Liver (tissue), 9 donors: ENCODE results near the gene DNM3. TPM values are rescaled to one million over a fixed set of nuclear protein-coding genes. Genes with fewer than 3 reads are reported as not detected.

ENCODE experiments used
- DNase-seq: peaks from one replicate; pipeline ENCODE4 v3.0.0-alpha.2; 2017; ENCODE audit warnings: low spot score
- H3K27ac ChIP-seq, 2 donors: one replicate each; pipeline ENCODE4 v1.7.0; 2013; ENCODE audit warnings: inconsistent platforms in 2 of 2, low read length in 2 of 2, control low read depth in 1 of 2, low read depth in 1 of 2, mild to moderate bottlenecking in 1 of 2
- H3K27me3 ChIP-seq, 4 donors: one replicate each; pipeline versions ENCODE4 v1.6.1 to v1.7.0; 2013; ENCODE audit warnings: low read length in 3 of 4, inconsistent platforms in 1 of 4, mild to moderate bottlenecking in 1 of 4, moderate library complexity in 1 of 4; ENCODE audit not compliant: control insufficient read depth in 4 of 4, insufficient read depth in 4 of 4
- H3K36me3 ChIP-seq, 4 donors: one replicate each; pipeline versions ENCODE4 v1.6.1 to v1.7.0; 2013; ENCODE audit warnings: low read length in 3 of 4, mild to moderate bottlenecking in 3 of 4, low read depth in 1 of 4, moderate library complexity in 1 of 4; ENCODE audit not compliant: control insufficient read depth in 4 of 4, insufficient read depth in 3 of 4
- H3K4me1 ChIP-seq, 4 donors: one replicate each; pipeline versions ENCODE4 v1.6.1 to v1.7.0; 2013; ENCODE audit warnings: low read length in 3 of 4, mild to moderate bottlenecking in 3 of 4, moderate library complexity in 1 of 4; ENCODE audit not compliant: control insufficient read depth in 4 of 4, insufficient read depth in 4 of 4
- H3K4me3 ChIP-seq, 3 donors: one replicate each; pipeline versions ENCODE4 v1.6.1 to v1.7.0; 2013; ENCODE audit warnings: low read length in 3 of 3, control low read depth in 1 of 3, low read depth in 1 of 3, mild to moderate bottlenecking in 1 of 3
- H3K9ac ChIP-seq, 2 donors: one replicate each; pipeline ENCODE4 v1.7.0; 2013; ENCODE audit warnings: low read length in 2 of 2, mild to moderate bottlenecking in 2 of 2, moderate library complexity in 2 of 2, control low read depth in 1 of 2, low read depth in 1 of 2
- H3K9me3 ChIP-seq, 4 donors: one replicate each; pipeline versions ENCODE4 v1.6.1 to v1.7.0; 2013; ENCODE audit warnings: low read length in 3 of 4; ENCODE audit not compliant: control insufficient read depth in 4 of 4
- EGR1 ChIP-seq, 2 donors: IDR thresholded peaks; 2 replicates each; pipeline ENCODE4 v1.6.1; 2016 to 2018; ENCODE audit warnings: antibody characterized with exemption in 2 of 2, low read depth in 2 of 2
- GABPA ChIP-seq, 2 donors: IDR thresholded peaks in 1 of 2; conservative IDR thresholded peaks in 1 of 2; 2 replicates each; pipeline ENCODE4 v1.6.1; 2016; ENCODE audit warnings: antibody characterized with exemption in 2 of 2, mild to moderate bottlenecking in 1 of 2, moderate library complexity in 1 of 2
- HNF4A ChIP-seq, 2 donors: conservative IDR thresholded peaks; 2 replicates each; pipeline ENCODE4 v1.6.1; 2016; ENCODE audit warnings: antibody characterized with exemption in 2 of 2, mild to moderate bottlenecking in 2 of 2
- HNF4G ChIP-seq: IDR thresholded peaks from 2 replicates; pipeline ENCODE4 v1.6.1; 2016; ENCODE audit warnings: antibody characterized with exemption
- JUND ChIP-seq, 2 donors: IDR thresholded peaks; 2 replicates each; pipeline ENCODE4 v1.6.1; 2016; ENCODE audit warnings: antibody characterized with exemption in 2 of 2
- RAD21 ChIP-seq, 2 donors: IDR thresholded peaks; 2 replicates each; pipeline ENCODE4 v1.6.1; 2016; ENCODE audit warnings: antibody characterized with exemption in 2 of 2, mild to moderate bottlenecking in 2 of 2
- RXRA ChIP-seq, 2 donors: IDR thresholded peaks; 2 replicates each; pipeline ENCODE4 v1.6.1; 2017 to 2018; ENCODE audit warnings: antibody characterized with exemption in 2 of 2, mild to moderate bottlenecking in 1 of 2
- SP1 ChIP-seq: IDR thresholded peaks from 2 replicates; pipeline ENCODE4 v1.6.1; 2018; ENCODE audit warnings: antibody characterized with exemption, mild to moderate bottlenecking
- TAF1 ChIP-seq: conservative IDR thresholded peaks from 2 replicates; pipeline ENCODE4 v1.6.1; 2016; ENCODE audit warnings: antibody characterized with exemption, mild to moderate bottlenecking
- YY1 ChIP-seq: IDR thresholded peaks from 2 replicates; pipeline ENCODE4 v1.6.1; 2016; ENCODE audit warnings: antibody characterized with exemption, mild to moderate bottlenecking
- WGBS: extraction: QIAGEN DNeasy Blood & Tissue Kit; methylation state at CpG from one replicate; pipeline ENCODE4 v1.1.7; 2013; 5-methylcytosine and 5-hydroxymethylcytosine counted together
- polyA plus RNA-seq, 2 donors: library from polyadenylated mRNA; stranded (reverse) in 1 of 2; unstranded in 1 of 2; fragments of 200-250 nt in 1 of 2; fragments of >200 nt in 1 of 2; fragmentation: Nextera tagmentation in 1 of 2; extraction: Ambion mirVana in 1 of 2; gene quantifications; one replicate each; pipeline versions ENCODE4 v1.2.1 to v1.2.3, GENCODE V29; 2013 to 2015
- total RNA-seq, 2 donors: library from RNA; depleted of rRNA; stranded (reverse); fragments of >200 nt; gene quantifications; one replicate each; pipeline ENCODE4 v1.2.3, GENCODE V29; 2014
- TF ChIP-seq, protein P1 (sequence below): IDR thresholded peaks from 2 replicates; pipeline ENCODE4 v1.6.1; 2016; ENCODE audit warnings: antibody characterized with exemption
- TF ChIP-seq, protein P2 (sequence below): fragments of 150-350 bp; IDR thresholded peaks from 2 replicates; pipeline ENCODE4 v1.5.1; 2017; ENCODE audit warnings: improper control_type of control experiment, low read depth, low read length; ENCODE audit not compliant: missing input control
- TF ChIP-seq, protein P3 (sequence below): IDR thresholded peaks from 2 replicates; pipeline ENCODE4 v1.6.1; 2016; ENCODE audit warnings: antibody characterized with exemption, mild to moderate bottlenecking
- donor health status: healthy.
- donor health status: healthy.
- donor health status: healthy.
- donor health status: healthy.
- donor health status: healthy.

The DNM3 gene
- total and polyA plus RNA-seq, 4 donors: 0.08 to 3.2 (median 1.0) TPM

DNA sequence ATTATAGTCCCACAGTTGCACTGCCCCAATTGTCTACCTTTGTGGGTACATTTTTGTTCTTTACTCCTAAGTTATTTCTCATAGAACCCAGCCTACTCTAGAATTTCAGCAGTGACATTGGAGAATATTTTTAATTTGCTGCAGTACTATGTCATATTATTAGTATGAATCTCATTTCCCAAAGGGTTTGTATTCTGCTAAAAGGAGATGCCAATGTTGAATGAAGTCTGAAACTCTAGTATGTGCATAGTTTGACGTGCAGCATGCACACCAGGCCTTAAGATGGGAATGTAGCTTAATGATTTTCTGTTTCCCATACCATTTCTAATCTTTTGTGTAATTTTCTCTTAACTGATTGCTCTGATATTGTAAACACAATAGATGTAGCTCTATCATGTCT lies 568.7 kb downstream of the DNM3 start:
- Histone ChIP-seq H3K27ac (no peak overlapping the region), H3K4me1 (no peaks in the 10 kb centered on the region), H3K9me3 (no peaks in the 10 kb centered on the region), H3K4me3 (no peak overlapping the region), H3K9ac (no peak overlapping the region), H3K27me3 (no peaks in the 10 kb centered on the region), H3K36me3 (no peaks in the 10 kb centered on the region)
- 96% methylated on average over 1 of the region's 1 CpG for WGBS
- no peak for DNase-seq
- TF ChIP-seq, protein P1, sequence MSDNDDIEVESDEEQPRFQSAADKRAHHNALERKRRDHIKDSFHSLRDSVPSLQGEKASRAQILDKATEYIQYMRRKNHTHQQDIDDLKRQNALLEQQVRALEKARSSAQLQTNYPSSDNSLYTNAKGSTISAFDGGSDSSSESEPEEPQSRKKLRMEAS: no peak
- TF ChIP-seq EGR1 (IDR thresholded peaks at IDR 0.05; ENCODE audit: low read depth in 2 of 2) (no peak), TAF1 (no peak), RAD21 (IDR thresholded peaks at IDR 0.05) (no peak), HNF4A (conservative IDR thresholded peaks at IDR 0.05) (no peak), YY1 (no peak)
- TF ChIP-seq, protein P2, sequence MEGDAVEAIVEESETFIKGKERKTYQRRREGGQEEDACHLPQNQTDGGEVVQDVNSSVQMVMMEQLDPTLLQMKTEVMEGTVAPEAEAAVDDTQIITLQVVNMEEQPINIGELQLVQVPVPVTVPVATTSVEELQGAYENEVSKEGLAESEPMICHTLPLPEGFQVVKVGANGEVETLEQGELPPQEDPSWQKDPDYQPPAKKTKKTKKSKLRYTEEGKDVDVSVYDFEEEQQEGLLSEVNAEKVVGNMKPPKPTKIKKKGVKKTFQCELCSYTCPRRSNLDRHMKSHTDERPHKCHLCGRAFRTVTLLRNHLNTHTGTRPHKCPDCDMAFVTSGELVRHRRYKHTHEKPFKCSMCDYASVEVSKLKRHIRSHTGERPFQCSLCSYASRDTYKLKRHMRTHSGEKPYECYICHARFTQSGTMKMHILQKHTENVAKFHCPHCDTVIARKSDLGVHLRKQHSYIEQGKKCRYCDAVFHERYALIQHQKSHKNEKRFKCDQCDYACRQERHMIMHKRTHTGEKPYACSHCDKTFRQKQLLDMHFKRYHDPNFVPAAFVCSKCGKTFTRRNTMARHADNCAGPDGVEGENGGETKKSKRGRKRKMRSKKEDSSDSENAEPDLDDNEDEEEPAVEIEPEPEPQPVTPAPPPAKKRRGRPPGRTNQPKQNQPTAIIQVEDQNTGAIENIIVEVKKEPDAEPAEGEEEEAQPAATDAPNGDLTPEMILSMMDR: no peak
- TF ChIP-seq, protein P3, sequence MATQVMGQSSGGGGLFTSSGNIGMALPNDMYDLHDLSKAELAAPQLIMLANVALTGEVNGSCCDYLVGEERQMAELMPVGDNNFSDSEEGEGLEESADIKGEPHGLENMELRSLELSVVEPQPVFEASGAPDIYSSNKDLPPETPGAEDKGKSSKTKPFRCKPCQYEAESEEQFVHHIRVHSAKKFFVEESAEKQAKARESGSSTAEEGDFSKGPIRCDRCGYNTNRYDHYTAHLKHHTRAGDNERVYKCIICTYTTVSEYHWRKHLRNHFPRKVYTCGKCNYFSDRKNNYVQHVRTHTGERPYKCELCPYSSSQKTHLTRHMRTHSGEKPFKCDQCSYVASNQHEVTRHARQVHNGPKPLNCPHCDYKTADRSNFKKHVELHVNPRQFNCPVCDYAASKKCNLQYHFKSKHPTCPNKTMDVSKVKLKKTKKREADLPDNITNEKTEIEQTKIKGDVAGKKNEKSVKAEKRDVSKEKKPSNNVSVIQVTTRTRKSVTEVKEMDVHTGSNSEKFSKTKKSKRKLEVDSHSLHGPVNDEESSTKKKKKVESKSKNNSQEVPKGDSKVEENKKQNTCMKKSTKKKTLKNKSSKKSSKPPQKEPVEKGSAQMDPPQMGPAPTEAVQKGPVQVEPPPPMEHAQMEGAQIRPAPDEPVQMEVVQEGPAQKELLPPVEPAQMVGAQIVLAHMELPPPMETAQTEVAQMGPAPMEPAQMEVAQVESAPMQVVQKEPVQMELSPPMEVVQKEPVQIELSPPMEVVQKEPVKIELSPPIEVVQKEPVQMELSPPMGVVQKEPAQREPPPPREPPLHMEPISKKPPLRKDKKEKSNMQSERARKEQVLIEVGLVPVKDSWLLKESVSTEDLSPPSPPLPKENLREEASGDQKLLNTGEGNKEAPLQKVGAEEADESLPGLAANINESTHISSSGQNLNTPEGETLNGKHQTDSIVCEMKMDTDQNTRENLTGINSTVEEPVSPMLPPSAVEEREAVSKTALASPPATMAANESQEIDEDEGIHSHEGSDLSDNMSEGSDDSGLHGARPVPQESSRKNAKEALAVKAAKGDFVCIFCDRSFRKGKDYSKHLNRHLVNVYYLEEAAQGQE: no peak

DNA sequence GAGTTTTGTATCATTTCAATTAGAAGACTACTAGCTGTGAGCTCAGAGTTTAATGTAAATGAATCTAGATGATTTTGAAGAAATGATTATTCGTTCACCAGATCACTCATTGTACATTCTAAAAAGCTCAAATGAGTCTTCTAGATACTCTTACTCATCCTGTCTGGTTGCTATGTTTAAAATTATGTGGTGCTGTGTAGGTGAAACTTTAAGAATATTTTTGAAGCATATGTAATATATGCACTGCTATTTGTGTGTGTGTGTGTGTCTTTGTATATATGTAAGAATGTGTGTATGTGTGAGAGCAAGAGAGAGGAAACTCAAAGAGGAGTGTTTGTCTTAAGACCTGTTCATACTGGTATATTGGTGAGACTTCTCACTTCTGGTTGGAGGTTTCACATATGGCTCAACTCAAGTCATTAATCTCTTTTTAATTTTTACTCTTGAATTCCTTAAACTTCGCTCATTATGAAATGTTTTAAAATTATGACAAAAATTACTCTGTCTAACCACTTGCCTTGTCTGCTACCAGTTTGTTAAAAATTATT lies 570.6 kb downstream of the DNM3 start:
- Histone ChIP-seq H3K9me3 (no peaks in the 10 kb centered on the region), H3K36me3 (no peaks in the 10 kb centered on the region), H3K27ac (no peak overlapping the region), H3K4me3 (no peak overlapping the region), H3K9ac (no peak overlapping the region), H3K27me3 (no peaks in the 10 kb centered on the region), H3K4me1 (no peaks in the 10 kb centered on the region)
- WGBS: 92% methylated on average over 2 of the region's 2 CpGs
- DNase-seq: no peak
- TF ChIP-seq EGR1 (IDR thresholded peaks at IDR 0.05; ENCODE audit: low read depth in 2 of 2): no peak
- TF ChIP-seq, protein P1: no peak
- no peak for TF ChIP-seq HNF4G
- no peak for TF ChIP-seq TAF1
- no peak for TF ChIP-seq RXRA (IDR thresholded peaks at IDR 0.05)
- no peak for TF ChIP-seq GABPA (IDR thresholded peaks at IDR 0.05 in 1 of 2, conservative IDR thresholded peaks at IDR 0.05 in 1 of 2)
- TF ChIP-seq JUND (IDR thresholded peaks at IDR 0.05): no peak
- TF ChIP-seq SP1: no peak
- TF ChIP-seq YY1: no peak
